HG03060 (cell line): Measurements from ENCODE around the gene PHF14.
"Not testable (repeated sequence)": the region's sequence is repeated elsewhere in the genome, so short reads cannot be mapped to it uniquely, and the experiment has no call there.

Source experiments
- ATAC-seq: cut with Tn5 transposase; IDR thresholded peaks from one replicate; pipeline ENCODE4 v1.9.1; 2021; ENCODE audit warnings: low read depth, moderate number of reproducible peaks; ENCODE audit not compliant: unreplicated experiment

The PHF14 gene, protein sequence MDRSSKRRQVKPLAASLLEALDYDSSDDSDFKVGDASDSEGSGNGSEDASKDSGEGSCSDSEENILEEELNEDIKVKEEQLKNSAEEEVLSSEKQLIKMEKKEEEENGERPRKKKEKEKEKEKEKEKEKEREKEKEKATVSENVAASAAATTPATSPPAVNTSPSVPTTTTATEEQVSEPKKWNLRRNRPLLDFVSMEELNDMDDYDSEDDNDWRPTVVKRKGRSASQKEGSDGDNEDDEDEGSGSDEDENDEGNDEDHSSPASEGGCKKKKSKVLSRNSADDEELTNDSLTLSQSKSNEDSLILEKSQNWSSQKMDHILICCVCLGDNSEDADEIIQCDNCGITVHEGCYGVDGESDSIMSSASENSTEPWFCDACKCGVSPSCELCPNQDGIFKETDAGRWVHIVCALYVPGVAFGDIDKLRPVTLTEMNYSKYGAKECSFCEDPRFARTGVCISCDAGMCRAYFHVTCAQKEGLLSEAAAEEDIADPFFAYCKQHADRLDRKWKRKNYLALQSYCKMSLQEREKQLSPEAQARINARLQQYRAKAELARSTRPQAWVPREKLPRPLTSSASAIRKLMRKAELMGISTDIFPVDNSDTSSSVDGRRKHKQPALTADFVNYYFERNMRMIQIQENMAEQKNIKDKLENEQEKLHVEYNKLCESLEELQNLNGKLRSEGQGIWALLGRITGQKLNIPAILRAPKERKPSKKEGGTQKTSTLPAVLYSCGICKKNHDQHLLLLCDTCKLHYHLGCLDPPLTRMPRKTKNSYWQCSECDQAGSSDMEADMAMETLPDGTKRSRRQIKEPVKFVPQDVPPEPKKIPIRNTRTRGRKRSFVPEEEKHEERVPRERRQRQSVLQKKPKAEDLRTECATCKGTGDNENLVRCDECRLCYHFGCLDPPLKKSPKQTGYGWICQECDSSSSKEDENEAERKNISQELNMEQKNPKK

GRCh38 chr7:10973061-10973941 is at the start of gene PHF14:
TSS of gene PHF14 (plus strand) at chr7:10973872. CDS start at chr7:10974324, 452 bp downstream.
- peak; percentile 97 for ATAC-seq

GRCh38 chr7:10924370-10924769 is 49.3 kb upstream of the PHF14 start:
- ATAC-seq, result no peak

DNA sequence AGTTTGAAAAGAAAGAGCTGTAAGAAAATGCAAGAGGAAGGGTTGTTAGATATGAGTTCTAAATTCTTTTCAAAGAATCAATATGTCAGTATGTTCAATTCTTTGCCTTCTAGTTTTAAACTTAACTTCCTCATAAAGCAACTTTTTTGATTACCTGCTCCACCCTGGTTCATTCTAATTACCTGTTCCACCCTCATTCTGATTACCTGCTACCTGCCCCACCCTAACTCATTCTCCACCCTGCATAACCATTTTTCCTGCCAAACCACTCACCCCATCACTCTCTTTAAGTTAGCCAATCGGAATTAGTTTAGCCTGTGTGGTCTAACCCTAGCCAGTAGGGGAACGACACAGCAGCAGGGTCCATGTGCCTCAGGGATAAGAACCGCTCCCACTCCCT is 45.5 kb upstream of the PHF14 start:
- ATAC-seq, result not testable (repeated sequence)

DNA sequence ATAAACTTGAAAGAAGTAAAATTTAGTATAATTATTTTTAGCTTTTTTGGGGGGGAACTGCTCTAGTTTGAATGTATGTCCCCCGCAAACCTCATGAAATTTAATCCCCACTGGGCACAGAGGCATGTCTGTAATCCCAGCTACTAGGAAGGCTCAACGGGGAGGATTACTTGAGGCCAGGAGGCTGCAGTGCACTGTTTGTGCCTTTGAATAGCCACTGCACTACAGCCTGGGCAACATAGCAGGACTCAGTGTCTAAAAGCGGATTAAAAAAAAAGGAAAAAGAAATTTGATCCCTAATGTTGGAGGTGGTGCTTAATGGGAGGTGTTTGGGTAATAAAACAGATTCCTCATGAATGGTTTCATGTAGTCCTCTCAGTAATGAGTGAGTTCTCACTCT is 43.1 kb upstream of the PHF14 start:
- no peak for ATAC-seq

DNA sequence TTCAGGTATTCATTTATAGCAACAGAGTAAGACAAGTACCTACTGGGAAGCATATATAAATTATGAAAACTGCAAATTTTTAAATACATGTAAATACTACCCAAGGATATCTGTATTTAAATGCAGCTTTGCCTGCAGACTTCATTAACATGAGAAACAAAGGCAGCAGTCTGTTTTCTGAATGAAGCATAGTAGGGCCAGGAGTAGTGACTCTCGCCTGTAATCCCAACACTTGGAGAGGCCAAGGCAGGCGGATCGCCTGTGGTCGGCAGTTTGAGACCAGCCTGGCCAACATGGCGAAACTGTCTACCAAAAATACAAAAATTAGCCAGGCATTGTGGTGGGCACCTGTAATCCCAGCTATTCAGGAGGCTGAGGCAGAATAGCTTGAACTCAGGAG is 42.5 kb upstream of the PHF14 start:
- ATAC-seq, result no peak

DNA sequence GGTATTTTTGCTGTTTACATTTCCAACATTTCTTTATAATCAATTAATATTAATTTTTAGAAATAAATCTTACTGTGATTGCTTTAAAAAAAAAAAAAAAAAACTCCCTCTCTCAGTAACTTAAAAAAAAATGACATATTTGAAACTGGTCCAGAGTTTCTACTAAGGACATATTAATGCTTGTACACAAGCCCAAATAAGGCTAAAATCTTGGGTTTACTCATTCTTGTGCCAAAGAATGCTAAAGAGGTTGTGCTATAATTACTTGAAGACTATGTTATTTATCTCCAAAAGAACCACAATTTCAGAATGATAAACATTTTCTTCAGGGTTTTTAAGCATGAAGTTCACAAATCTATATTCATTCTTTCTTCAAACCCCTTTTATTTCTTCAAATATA is 39.4 kb upstream of the PHF14 start:
- no peak for ATAC-seq

DNA sequence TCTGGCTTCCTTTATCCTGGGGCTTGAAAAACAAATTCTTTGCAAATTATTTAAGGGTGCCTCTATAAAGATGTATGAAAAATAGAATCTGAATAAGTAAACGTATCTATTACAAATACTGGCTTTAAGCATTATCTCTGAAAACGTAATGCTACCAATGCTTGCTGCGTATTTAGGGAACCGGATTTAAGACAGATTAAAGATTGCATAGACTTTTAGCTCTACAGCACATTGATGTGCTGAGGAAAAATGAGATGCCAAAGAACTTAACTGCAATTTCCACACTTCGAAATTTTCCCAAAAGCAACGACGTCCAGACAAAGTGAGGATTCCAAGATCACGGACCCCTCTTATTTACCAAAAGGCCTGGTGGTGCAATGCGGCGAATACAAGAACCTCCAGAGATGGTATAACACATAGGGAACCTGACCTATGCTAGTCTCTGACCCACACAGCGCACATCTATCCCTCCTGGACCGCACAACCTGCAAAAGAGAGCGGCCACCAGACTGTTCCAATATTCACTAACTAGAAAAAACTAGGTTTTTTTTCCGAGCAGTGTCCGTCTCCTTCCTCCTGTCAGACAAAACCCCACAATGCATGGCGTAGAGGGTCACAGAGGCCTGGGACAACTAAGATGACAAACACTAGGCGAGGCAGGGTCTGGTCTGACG is 34.3 kb upstream of the PHF14 start:
- no peak for ATAC-seq

DNA sequence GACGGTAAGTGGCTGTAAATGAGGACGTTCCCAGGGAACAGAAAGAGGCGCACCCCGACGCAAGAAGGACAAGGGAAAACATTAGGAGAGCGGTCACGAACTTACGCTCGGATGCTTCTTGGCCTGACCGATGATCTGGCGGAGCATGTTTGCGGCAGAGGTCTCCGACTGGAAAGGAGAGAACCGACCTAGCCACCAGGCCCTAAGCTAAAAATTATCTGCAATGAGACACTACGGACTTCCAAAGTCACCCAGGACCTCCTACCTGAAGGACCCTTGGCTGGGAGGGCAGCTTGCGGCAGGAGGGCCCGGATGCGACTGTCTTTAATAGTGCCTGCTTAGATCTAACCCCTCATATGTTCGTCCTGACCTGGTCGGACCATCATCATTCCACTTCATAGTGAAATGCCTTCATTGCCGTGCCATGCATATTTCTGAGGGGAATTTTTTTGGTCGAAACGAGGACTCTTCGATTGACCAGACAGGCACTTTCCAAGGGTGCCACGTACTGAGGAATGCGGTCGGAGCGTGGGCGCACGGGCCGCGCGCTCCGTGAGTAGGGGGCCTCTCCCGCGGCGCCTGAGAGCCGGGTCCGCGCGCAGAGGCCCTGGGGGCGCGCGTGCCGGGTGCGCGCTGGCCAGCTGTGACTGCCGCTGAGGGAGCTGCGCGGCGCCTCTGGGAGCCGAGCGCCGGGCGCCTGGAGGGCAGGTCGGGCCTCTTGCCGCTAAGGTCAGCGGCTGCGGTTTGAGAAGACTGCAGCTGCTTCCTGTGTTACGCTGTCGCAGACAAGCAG is 33.6 kb upstream of the PHF14 start:
- ATAC-seq, result peak; percentile 73

DNA sequence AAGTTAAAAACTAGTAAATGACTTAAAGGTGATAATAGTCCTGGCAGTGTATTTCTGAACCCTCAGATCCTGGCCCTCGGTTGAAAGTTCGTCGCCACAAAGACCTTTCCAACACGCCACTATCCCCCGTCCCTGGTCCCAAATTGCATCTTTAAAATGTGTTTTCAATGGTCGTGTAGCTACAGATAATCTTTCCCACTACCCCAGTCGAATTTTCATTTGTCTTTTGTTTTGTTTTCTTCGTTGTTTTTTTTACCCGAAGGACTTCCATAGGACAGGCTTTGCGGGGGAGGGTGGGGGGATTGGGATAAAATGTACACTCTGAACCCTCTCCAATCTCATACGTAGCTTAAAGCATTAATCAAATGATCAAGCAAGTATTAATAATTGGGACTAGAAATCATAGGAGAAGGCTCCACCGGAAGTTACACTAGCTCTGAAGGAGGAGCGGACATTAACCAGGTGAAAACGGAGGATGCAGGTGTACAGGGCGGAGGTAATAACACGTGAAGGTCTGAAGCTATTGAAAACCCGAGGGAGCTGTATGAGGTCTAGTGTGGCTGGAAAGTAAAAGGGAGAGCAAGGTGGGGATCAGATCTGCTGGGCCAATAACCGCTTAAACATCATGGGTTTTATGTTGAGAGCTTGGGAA is 32.8 kb upstream of the PHF14 start:
- ATAC-seq, result no peak

DNA sequence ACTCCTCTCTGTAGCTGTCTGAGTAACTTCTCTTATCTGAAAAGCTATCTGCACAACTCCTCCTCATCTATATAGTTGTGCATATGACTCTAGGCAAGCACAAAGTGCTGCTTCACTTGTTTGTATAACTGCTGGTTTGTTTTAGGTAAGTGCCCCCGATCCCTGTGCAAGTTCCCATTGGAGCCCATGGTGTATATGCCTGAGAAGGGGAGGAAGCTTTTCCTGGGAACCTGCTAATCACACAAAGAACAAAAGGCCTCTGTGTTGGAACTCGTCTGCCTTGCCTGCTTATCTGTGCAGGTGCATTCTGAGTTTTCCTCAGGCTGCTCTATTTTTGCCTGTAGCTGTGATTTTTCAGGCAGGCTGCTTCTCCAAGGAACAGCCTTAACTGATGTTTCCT is 23.2 kb upstream of the PHF14 start:
- no peak for ATAC-seq

DNA sequence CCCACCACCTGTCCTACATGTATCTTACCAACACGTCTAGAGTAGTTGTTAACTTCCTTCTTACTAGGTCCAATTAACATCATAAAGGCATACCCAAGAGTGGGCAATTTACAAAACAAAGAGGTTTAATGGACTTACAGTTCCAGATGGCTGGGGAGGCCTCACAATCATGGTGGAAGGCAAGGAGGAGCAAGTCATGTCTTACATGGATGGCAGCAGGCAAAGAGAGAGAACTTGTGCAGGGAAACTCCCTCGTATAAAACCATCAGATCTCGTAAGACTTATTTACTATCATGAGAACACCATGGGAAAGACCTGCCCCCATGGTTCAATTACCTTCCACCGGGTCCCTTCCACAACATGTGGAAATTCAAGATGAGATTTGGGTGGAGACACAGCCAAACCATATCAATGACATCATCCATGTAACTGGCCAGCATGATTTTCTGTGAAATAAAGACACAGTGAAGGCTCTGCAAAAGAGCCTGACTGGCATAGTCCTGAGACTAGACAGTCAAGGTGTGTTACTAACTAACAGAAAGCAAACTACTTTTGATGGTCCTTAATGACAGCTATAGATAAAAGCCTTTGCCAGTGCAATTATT is 22.6 kb upstream of the PHF14 start:
- not testable (repeated sequence) for ATAC-seq

GRCh38 chr7:10952588-10952987 is 21.1 kb upstream of the PHF14 start:
- no peak for ATAC-seq

GRCh38 chr7:10953078-10953750 is 20.5 kb upstream of the PHF14 start:
- not testable (repeated sequence) for ATAC-seq

GRCh38 chr7:10956528-10956927 is 17.1 kb upstream of the PHF14 start:
- no peak for ATAC-seq

- ATAC-seq, result not testable (repeated sequence)
Measured at GRCh38 chr7:10960242-10960641, 13.4 kb upstream of the PHF14 start.

DNA sequence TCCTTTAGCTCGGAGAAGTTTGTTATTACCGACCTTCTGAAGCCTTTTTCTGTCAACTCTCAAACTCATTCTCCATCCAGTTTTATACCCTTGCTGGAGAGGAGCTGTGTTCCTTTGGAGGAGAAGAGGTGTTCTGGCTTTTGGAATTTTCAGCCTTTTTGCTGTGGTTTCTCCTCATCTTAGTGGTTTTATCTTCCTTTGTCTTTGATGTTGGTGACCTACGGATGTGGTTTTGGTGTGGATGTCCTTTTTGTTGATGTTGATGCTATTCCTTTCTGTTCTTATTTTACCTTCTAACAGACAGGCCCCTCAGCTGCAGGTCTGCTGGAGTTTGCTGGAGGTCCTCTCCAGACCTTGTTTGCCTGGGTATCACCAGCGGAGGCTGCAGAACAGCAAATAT is 8.7 kb upstream of the PHF14 start:
- not testable (repeated sequence) for ATAC-seq

DNA sequence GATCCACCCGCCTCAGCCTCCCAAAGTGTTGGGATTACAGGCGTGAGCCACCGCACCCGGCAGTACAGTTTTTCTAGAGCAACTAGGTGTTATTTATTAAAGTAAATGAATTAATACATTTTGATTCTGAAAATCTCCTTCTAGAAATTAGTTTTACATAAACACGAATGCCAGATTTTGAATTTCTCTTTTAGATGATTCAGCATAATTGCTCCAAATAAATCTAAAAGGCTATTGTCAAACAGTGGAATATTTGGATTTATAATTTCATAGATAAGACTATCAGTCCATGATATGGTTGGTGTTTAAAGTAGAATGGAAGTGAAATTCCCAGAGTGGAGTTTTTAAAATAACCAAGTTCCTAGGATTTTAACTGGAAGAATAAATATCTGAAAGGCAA is 1.5 kb upstream of the PHF14 start:
- no peak for ATAC-seq
